ENCODE data around the gene S1PR3.

The S1PR3 gene

GRCh38 chr9:89010526-89011111, 19.4 kb downstream of the S1PR3 start:
- DNase-seq = no peak

GRCh38 chr9:89011683-89012082, 20.4 kb downstream of the S1PR3 start:
- DNase-seq = no peak

- no peak for DNase-seq
Observed at GRCh38 chr9:89012294-89013042, 21.2 kb downstream of the S1PR3 start.

GRCh38 chr9:89013660-89014059, 22.4 kb downstream of the S1PR3 start:
- no peak for DNase-seq

GRCh38 chr9:89014153-89014552, 22.9 kb downstream of the S1PR3 start:
- no peak for DNase-seq

- no peak for DNase-seq
Observed at GRCh38 chr9:89015336-89015735, 24.1 kb downstream of the S1PR3 start.

GRCh38 chr9:89020754-89021153, 29.5 kb downstream of the S1PR3 start:
- no peak for DNase-seq

GRCh38 chr9:89021154-89021803, 30.0 kb downstream of the S1PR3 start:
- no peak for DNase-seq

- DNase-seq = no peak
Observed at GRCh38 chr9:89022001-89022759, 30.9 kb downstream of the S1PR3 start.

GRCh38 chr9:89022902-89023301, 31.6 kb downstream of the S1PR3 start:
- no peak for DNase-seq

GRCh38 chr9:89023740-89024139, 32.5 kb downstream of the S1PR3 start:
- no peak for DNase-seq

GRCh38 chr9:89024727-89025126, 33.5 kb downstream of the S1PR3 start:
- DNase-seq = no peak

- no peak for DNase-seq
Observed at GRCh38 chr9:89025553-89025952, 34.3 kb downstream of the S1PR3 start.

- no peak for DNase-seq
Observed at GRCh38 chr9:89026876-89027275, 35.6 kb downstream of the S1PR3 start.

- no peak for DNase-seq
Observed at GRCh38 chr9:89029788-89030187, 38.5 kb downstream of the S1PR3 start.

- no peak for DNase-seq
Observed at GRCh38 chr9:89032173-89032572, 40.9 kb downstream of the S1PR3 start.

- no peak for DNase-seq
Observed at GRCh38 chr9:89032661-89033060, 41.4 kb downstream of the S1PR3 start.

GRCh38 chr9:89036383-89036782, 45.1 kb downstream of the S1PR3 start:
- no peak for DNase-seq

GRCh38 chr9:89036891-89037290, 45.6 kb downstream of the S1PR3 start:
- DNase-seq = no peak

- DNase-seq = no peak
Observed at GRCh38 chr9:89037346-89037745, 46.1 kb downstream of the S1PR3 start.

- DNase-seq = no peak
Observed at GRCh38 chr9:89037891-89038290, 46.6 kb downstream of the S1PR3 start.

- no peak for DNase-seq
Observed at GRCh38 chr9:89038382-89039103, 47.3 kb downstream of the S1PR3 start.

- no peak for DNase-seq
Observed at GRCh38 chr9:89039104-89039465, 47.8 kb downstream of the S1PR3 start.
